GM18907 (cell line): ENCODE measurements around the gene DBF4.
"Not testable (repeated sequence)": the region's sequence is repeated elsewhere in the genome, so short reads cannot be mapped to it uniquely, and the experiment has no call there.

Experiments used
- ATAC-seq: cut with Tn5 transposase; IDR thresholded peaks from one replicate; pipeline ENCODE4 v1.9.1; 2021; ENCODE audit warnings: mild to moderate bottlenecking, moderate library complexity; ENCODE audit not compliant: unreplicated experiment

Gene DBF4

GRCh38 chr7:87876040-87876868, at the start of gene DBF4, which contains the start of gene SLC25A40:
TSS of gene DBF4 (plus strand) at chr7:87876493. CDS start at chr7:87876733, 240 bp downstream.
TSS of gene SLC25A40 (minus strand) at chr7:87876360. CDS start at chr7:87858727, 17,633 bp downstream.
- peak; percentile 94 for ATAC-seq

- ATAC-seq = not testable (repeated sequence)
Measured at GRCh38 chr7:87828383-87828782, 47.9 kb upstream of the DBF4 start.

GRCh38 chr7:87831097-87831496, 45.2 kb upstream of the DBF4 start:
- no peak for ATAC-seq

GRCh38 chr7:87833130-87833529, 43.2 kb upstream of the DBF4 start:
- no peak for ATAC-seq

GRCh38 chr7:87837597-87837996, 38.7 kb upstream of the DBF4 start:
- no peak for ATAC-seq

- peak; percentile 49 for ATAC-seq
Measured at GRCh38 chr7:87850836-87851593, 25.3 kb upstream of the DBF4 start.

- ATAC-seq = no peak
Measured at GRCh38 chr7:87852306-87852705, 24.0 kb upstream of the DBF4 start.

GRCh38 chr7:87853237-87853864, 22.9 kb upstream of the DBF4 start:
- no peak for ATAC-seq

- ATAC-seq = no peak
Measured at GRCh38 chr7:87858417-87859100, 17.7 kb upstream of the DBF4 start.

GRCh38 chr7:87866089-87866488, 10.2 kb upstream of the DBF4 start:
- no peak for ATAC-seq

GRCh38 chr7:87866533-87866932, 9.8 kb upstream of the DBF4 start:
- ATAC-seq = not testable (repeated sequence)

- ATAC-seq = no peak
Measured at GRCh38 chr7:87870471-87870870, 5.8 kb upstream of the DBF4 start.

GRCh38 chr7:87872346-87872745, 3.9 kb upstream of the DBF4 start:
- ATAC-seq = no peak

- ATAC-seq = not testable (repeated sequence)
Measured at GRCh38 chr7:87873328-87873727, 3.0 kb upstream of the DBF4 start.

GRCh38 chr7:87874066-87874465, 2.2 kb upstream of the DBF4 start:
- ATAC-seq = no peak

GRCh38 chr7:87875151-87876039, 898 bp upstream of the DBF4 start:
- ATAC-seq = peak; percentile 29

GRCh38 chr7:87876869-87877234, 559 bp downstream of the DBF4 start:
- peak; percentile 16 for ATAC-seq

GRCh38 chr7:87877366-87878040, 1.2 kb downstream of the DBF4 start:
- no peak for ATAC-seq

- ATAC-seq = no peak
Measured at GRCh38 chr7:87878208-87878735, 2.0 kb downstream of the DBF4 start.
